HepG2 (cell line): ENCODE results near the gene PPFIA2.

Source experiments
- AHR ChIP-seq: IDR thresholded peaks from 2 replicates; pipeline ENCODE4 v1.6.1; 2018; ENCODE audit warnings: missing genetic modification reagents, missing compliant biosample characterization
- CREB1 ChIP-seq, 2 experiments: fragments of 450-650 bp in 1 of 2; IDR thresholded peaks; 2 replicates each; pipeline ENCODE4 v1.6.1; 2016 to 2017; ENCODE audit warnings: control low read depth in 1 of 2, mild to moderate bottlenecking in 1 of 2, missing compliant biosample characterization in 1 of 2, missing genetic modification characterization in 1 of 2
- CTCF ChIP-seq: sonication (generic); formaldehyde crosslinking; IDR thresholded peaks from 2 replicates; pipeline ENCODE4 v1.5.0; 2020; ENCODE audit warnings: mild to moderate bottlenecking, missing genetic modification reagents, moderate library complexity
- HMG20A ChIP-seq: IDR thresholded peaks from 2 replicates; pipeline ENCODE4 v1.6.1; 2016; ENCODE audit warnings: borderline replicate concordance
- JUND ChIP-seq: sonication (generic); formaldehyde crosslinking; IDR thresholded peaks from 2 replicates; pipeline ENCODE4 v1.8.0; 2022; ENCODE audit warnings: mild to moderate bottlenecking, missing genetic modification reagents
- KDM5A ChIP-seq: fragments of 200-600 bp; sonication (generic); IDR thresholded peaks from 2 replicates; pipeline ENCODE4 v1.7.0; 2018; ENCODE audit warnings: antibody characterized with exemption, mild to moderate bottlenecking, low read length, borderline replicate concordance
- MXI1 ChIP-seq: IDR thresholded peaks from 3 replicates; pipeline ENCODE4 v1.6.1; 2012; ENCODE audit warnings: low read depth, low read length, inconsistent platforms, borderline replicate concordance
- NFIC ChIP-seq: IDR thresholded peaks from 2 replicates; pipeline ENCODE4 v1.6.1; 2012; ENCODE audit warnings: mild to moderate bottlenecking, low read length, inconsistent platforms
- RBFOX2 ChIP-seq: fragments of 200-400 bp; formaldehyde crosslinking; IDR thresholded peaks from 2 replicates; pipeline ENCODE4 v1.6.1; 2017; ENCODE audit warnings: low read depth, mild to moderate bottlenecking, low read length
- SRSF9 ChIP-seq: fragments of 200-400 bp; formaldehyde crosslinking; IDR thresholded peaks from 2 replicates; pipeline ENCODE4 v1.6.1; 2018; ENCODE audit warnings: borderline replicate concordance, mild to moderate bottlenecking, low read depth, low read length; ENCODE audit not compliant: insufficient read depth, poor library complexity, severe bottlenecking
- YY1 ChIP-seq: IDR thresholded peaks from 2 replicates; pipeline ENCODE4 v1.6.1; 2011; ENCODE audit warnings: low read length, low read depth, moderate library complexity, mild to moderate bottlenecking; ENCODE audit not compliant: insufficient read depth, insufficient replicate concordance
- ZFX ChIP-seq: sonication (generic); formaldehyde crosslinking; IDR thresholded peaks from 2 replicates; pipeline ENCODE4 v1.4.0; 2020; ENCODE audit warnings: mild to moderate bottlenecking, low read depth, missing genetic modification reagents, moderate library complexity
- ZNF646 ChIP-seq: sonication (generic); formaldehyde crosslinking; IDR thresholded peaks from 2 replicates; pipeline ENCODE4 v1.9.0; 2021; ENCODE audit warnings: mild to moderate bottlenecking, missing genetic modification reagents

- TF ChIP-seq ZFX (no peak), YY1 (no peak), JUND (CRISPR knock-in tag) (no peak), HMG20A (CRISPR knock-in tag) (no peak), CTCF (no peak), MXI1 (no peak), SRSF9 (no peak), NFIC (no peak), RBFOX2 (no peak), AHR (CRISPR knock-in tag) (no peak), ZNF646 (no peak), CREB1 (IDR thresholded peaks at IDR 0.05) (no peak), CREB1 (CRISPR knock-in tag; IDR thresholded peaks at IDR 0.05) (no peak), KDM5A (no peak)
These were observed 513.7 kb downstream of the PPFIA2 start for GRCh38 chr12:81245458-81245857.
